ENCODE results near the gene MCUB.
"Not testable (repeated sequence)": the region's sequence is repeated elsewhere in the genome, so short reads cannot be mapped to it uniquely, and the experiment has no call there.

Gene MCUB

DNA sequence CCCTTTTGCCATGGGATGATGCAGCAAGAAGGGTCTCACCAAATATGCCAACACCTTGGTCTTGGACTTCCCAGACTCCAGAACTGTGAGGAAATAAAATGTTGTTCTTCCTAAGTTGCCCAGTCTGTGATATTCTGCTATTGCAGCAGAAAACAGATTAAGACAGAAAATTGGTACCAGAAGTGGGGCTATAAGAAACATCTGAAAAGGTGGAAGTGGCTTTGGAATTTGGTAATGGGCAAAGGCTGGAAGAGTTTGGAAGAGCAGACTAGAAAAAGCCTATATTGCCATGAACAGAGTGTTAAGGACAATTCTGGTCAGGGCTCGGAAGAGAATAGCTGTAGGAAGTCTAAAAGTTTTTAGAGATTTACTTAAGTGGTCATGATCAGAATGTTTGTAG lies 115.8 kb downstream of the MCUB start:
- TF ChIP-seq, protein P1, sequence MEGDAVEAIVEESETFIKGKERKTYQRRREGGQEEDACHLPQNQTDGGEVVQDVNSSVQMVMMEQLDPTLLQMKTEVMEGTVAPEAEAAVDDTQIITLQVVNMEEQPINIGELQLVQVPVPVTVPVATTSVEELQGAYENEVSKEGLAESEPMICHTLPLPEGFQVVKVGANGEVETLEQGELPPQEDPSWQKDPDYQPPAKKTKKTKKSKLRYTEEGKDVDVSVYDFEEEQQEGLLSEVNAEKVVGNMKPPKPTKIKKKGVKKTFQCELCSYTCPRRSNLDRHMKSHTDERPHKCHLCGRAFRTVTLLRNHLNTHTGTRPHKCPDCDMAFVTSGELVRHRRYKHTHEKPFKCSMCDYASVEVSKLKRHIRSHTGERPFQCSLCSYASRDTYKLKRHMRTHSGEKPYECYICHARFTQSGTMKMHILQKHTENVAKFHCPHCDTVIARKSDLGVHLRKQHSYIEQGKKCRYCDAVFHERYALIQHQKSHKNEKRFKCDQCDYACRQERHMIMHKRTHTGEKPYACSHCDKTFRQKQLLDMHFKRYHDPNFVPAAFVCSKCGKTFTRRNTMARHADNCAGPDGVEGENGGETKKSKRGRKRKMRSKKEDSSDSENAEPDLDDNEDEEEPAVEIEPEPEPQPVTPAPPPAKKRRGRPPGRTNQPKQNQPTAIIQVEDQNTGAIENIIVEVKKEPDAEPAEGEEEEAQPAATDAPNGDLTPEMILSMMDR (IDR thresholded peaks at IDR 0.05; ENCODE audit: low read length, missing control alignments), result no peak
- H3K4me3 ChIP-seq (replicated peaks; ENCODE audit: low read depth, low read length), result no peak overlapping the region
- no peak for DNase-seq (ENCODE audit: low read depth)

DNA sequence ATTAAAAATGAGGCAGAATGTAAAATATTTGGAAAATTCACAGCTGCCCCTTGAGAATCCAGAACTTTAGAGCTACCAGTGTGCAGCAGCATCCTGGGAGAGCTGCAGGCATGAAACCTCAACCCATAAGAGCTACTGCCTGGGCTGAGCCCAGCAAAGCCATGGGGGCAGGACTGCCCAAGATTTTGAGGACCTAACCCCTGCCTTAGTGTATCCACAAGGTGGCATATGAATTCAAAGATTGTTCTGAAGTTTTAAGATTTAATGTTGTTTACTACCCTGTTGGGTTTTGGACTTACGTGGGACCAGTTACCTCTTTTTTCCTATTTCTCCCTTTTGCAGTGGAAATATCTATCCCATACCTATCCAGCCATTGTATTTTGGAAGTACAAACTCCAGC lies 116.8 kb downstream of the MCUB start:
- no peak overlapping the region for H3K4me3 ChIP-seq (replicated peaks; ENCODE audit: low read depth, low read length)
- DNase-seq (ENCODE audit: low read depth), result no peak
- TF ChIP-seq, protein P1 (IDR thresholded peaks at IDR 0.05; ENCODE audit: low read length, missing control alignments), result no peak

DNA sequence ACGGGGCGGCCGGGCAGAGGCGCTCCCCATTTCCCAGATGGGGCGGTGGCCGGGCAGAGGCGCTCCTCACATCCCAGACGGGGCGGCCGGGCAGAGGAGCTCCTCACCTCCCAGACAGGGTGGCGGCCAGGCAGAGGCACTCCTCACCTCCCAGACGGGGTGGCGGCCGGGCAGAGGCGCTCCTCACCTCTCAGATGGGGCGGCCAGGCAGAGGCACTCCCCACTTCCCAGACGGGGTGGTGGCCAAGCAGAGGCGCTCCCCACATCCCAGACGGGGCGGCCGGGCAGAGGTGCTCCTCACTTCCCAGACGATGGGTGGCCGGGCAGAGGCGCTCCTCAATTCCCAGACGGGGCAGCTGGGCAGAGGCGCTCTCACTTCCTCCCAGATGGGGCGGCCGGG lies 118.4 kb downstream of the MCUB start:
- DNase-seq (ENCODE audit: low read depth); H3K4me3 ChIP-seq (replicated peaks; ENCODE audit: low read depth, low read length): not testable (repeated sequence)

DNA sequence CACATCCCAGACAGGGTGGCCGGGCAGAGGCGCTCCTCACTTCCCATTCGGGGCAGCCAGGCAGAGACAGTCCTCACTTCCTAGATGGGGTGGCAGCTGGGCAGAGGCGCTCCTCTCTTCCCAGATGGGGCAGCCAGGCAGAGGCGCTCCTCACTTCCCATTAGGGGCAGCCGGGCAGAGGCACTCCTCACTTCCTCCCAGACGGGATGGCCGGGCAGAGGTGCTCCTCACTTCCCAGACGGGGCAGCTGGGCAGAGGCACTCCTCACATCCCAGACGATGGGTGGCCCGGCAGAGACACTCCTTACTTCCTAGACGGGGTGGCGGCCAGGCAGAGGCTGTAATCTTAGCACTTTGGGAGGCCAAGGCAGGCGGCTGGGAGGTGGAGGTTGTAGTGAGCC lies 118.9 kb downstream of the MCUB start:
- not testable (repeated sequence) for DNase-seq (ENCODE audit: low read depth); H3K4me3 ChIP-seq (replicated peaks; ENCODE audit: low read depth, low read length)

DNA sequence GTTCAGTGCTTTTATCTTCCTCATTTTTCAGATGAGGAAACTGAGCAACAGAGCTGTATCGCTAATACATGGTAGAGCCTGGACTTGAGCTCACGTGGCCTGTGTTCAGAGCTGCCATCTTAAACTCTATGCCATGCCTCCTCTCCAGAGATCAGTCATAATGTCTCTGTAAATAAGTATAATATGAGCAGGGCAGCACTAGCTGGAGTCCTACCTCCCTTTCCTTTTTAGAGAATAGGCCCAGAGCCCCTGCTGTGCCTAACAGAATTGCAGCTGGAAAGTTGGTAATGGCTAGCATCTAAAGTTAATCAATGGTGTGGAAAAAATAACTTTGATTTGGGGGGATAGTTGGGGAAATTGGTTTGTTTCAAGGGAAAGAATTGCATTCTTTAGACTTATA lies 122.8 kb downstream of the MCUB start:
- no peak overlapping the region for H3K4me3 ChIP-seq (replicated peaks; ENCODE audit: low read depth, low read length)
- no peak for DNase-seq (ENCODE audit: low read depth)
- TF ChIP-seq, protein P1 (IDR thresholded peaks at IDR 0.05; ENCODE audit: low read length, missing control alignments), result no peak

DNA sequence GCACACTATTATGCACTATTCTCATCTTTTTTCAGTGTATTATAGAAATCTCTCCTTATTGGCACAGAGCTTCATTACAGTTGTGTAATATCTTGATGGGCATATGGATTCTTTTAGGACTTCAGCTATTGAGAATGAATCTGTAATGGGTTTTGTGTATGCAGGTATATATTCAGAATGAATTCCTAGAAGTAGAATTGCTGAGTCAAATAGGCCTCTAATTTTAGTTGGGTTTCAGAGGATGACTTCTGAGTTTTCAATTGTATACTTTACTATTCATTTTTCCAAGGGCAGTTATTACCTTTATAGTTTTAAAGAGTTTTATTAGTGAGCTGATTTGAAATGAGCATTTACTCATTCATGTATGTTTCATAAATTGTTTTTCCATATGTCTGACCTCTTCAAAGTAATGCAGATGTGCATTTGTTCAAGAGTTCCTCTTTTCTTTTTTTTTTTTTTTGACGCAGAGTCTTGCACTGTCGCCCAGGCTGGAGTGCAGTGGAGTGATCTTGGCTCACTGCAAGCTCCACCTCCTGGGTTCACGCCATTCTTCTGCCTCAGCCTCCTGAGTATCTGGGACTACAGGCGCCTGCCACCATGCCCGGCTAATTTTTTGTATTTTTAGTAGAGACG lies 123.7 kb downstream of the MCUB start:
- TF ChIP-seq, protein P1 (IDR thresholded peaks at IDR 0.05; ENCODE audit: low read length, missing control alignments), result no peak
- no peak overlapping the region for H3K4me3 ChIP-seq (replicated peaks; ENCODE audit: low read depth, low read length)
- DNase-seq (ENCODE audit: low read depth), result no peak

DNA sequence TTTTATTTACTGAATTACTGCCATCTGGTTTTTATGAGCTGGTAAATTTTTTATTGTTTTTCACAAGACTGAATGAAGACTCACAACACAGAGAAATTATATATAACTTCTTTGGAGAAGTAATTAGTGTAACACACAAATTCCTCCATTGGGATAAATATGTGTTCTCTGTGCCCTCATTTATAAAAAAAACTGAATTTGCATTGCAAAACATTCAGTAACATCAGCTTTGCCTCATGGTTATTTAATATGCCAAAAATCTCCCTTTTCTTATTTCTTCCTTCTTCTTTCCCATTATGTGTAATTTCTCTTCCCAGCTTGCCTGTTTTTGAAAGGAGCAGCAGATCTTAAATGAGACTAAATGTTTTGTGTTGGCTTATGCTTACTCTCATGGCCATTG lies 124.7 kb downstream of the MCUB start:
- TF ChIP-seq, protein P1 (IDR thresholded peaks at IDR 0.05; ENCODE audit: low read length, missing control alignments), result no peak
- no peak overlapping the region for H3K4me3 ChIP-seq (replicated peaks; ENCODE audit: low read depth, low read length)
- no peak for DNase-seq (ENCODE audit: low read depth)

DNA sequence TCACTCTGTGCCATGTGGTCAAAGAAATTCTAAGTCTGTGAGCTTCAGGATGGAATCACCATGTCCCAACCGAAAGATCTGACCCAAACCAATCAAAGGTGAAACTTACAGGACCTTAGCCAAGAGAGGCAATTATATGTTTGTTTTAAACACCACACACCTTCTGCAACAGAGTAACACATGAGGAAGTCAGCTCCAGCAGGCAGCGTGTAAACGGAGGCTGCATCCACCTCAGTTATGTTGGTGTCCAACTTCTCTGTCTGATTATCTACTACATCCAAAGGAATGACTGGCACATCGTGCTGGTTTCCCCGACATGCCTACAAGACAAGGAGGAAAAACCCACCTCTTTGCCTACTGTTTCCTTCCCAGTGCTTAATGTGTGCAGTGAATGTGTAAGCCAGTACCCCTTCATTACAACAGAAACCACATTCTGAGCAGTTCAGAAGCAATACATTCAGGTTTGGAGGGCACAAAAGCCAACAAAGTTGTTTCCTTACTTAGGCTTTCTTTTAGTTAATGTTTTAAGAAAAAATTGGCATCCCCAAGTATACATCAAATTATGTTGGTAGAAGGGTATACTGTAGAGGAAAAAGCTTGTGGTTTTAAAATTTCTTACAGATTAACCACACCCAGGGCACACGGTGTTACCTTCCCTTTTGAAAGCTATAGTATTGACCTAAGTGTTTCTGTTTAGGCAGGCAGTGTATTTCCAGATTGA lies 130.8 kb downstream of the MCUB start:
- TF ChIP-seq, protein P1 (IDR thresholded peaks at IDR 0.05; ENCODE audit: low read length, missing control alignments), result no peak
- H3K4me3 ChIP-seq (replicated peaks; ENCODE audit: low read depth, low read length), result no peak overlapping the region
- DNase-seq (ENCODE audit: low read depth), result no peak

Data from fibroblast of pulmonary artery (primary cell).